Fibroblast of lung (primary cell): ENCODE measurements around the gene CCP110.

Experiments
- EZH2 ChIP-seq: IDR thresholded peaks from 2 replicates; pipeline ENCODE4 v1.5.1; 2012; ENCODE audit warnings: low read length, control low read depth, mild to moderate bottlenecking; ENCODE audit errors: missing control alignments
- TF ChIP-seq, protein P1 (sequence below), 2 donors: IDR thresholded peaks in 1 of 2; conservative IDR thresholded peaks in 1 of 2; 1 replicate in 1 of 2; 2 replicates in 1 of 2; pipeline ENCODE4 v1.5.1; 2011 to 2012; ENCODE audit warnings: low read length in 2 of 2, control low read depth in 1 of 2, inconsistent platforms in 1 of 2, low read depth in 1 of 2, mild to moderate bottlenecking in 1 of 2

DNA sequence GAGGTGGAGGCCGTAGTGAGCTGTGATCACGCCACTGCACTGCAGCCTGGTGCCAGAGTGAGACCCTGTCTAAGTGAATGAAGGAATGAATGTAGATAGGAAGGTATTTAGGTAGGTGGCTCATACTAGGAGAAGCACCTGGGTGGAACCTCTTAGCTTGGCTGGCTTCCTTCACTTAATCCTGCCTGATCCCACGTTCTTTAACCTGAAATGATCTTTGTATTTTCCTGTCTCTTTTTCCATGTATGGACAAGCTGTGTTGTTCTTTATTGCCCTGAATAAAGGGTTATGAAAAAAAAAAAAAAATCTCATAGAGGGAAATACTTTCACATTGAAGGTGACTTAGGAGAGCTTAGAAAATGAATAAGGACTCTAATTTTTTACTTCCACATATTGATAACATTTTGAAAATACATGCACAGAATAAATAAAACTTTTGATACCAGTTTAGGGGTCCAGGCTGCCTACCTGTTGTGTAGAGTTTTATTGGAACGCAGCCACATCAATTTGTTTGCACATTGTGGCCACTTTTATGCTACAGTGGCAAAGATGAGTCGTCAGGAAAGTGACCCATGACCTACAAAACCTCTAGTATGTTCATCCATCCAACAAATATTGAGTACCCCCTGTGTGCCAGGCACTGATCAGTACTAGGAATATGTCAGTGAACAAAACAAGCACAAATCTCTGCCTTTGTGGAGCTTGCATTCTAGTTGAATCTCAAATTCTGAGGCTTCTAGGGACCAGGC is 76.4 kb downstream of the CCP110 start:
- TF ChIP-seq, protein P1, sequence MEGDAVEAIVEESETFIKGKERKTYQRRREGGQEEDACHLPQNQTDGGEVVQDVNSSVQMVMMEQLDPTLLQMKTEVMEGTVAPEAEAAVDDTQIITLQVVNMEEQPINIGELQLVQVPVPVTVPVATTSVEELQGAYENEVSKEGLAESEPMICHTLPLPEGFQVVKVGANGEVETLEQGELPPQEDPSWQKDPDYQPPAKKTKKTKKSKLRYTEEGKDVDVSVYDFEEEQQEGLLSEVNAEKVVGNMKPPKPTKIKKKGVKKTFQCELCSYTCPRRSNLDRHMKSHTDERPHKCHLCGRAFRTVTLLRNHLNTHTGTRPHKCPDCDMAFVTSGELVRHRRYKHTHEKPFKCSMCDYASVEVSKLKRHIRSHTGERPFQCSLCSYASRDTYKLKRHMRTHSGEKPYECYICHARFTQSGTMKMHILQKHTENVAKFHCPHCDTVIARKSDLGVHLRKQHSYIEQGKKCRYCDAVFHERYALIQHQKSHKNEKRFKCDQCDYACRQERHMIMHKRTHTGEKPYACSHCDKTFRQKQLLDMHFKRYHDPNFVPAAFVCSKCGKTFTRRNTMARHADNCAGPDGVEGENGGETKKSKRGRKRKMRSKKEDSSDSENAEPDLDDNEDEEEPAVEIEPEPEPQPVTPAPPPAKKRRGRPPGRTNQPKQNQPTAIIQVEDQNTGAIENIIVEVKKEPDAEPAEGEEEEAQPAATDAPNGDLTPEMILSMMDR (conservative IDR thresholded peaks at IDR 0.05 in 1 of 2, IDR thresholded peaks at IDR 0.05 in 1 of 2; ENCODE audit: low read depth in 1 of 2, low read length in 2 of 2), result no peak
- TF ChIP-seq EZH2, result no peak
